H1 (cell line): ENCODE data around the gene SGO2.

Source experiments
- BACH1 ChIP-seq: IDR thresholded peaks from 2 replicates; pipeline ENCODE4 v1.6.1; 2012; ENCODE audit warnings: low read length, improper control_type of control experiment
- BRCA1 ChIP-seq: IDR thresholded peaks from 2 replicates; pipeline ENCODE4 v1.6.1; 2012; ENCODE audit warnings: low read depth, low read length, improper control_type of control experiment
- CEBPB ChIP-seq: IDR thresholded peaks from 2 replicates; pipeline ENCODE4 v1.6.1; 2012; ENCODE audit warnings: low read depth, low read length
- CREB1 ChIP-seq: IDR thresholded peaks from 2 replicates; pipeline ENCODE4 v1.6.1; 2012; ENCODE audit warnings: inconsistent platforms
- EZH2 ChIP-seq: fragments of 200-600 bp; sonication (generic); IDR thresholded peaks from 2 replicates; pipeline ENCODE4 v1.7.1; 2012; ENCODE audit warnings: low read depth, mild to moderate bottlenecking, moderate library complexity, low read length, inconsistent platforms; ENCODE audit not compliant: severe bottlenecking
- POLR2A ChIP-seq, 2 experiments: IDR thresholded peaks; 1 replicate in 1 of 2; 2 replicates in 1 of 2; pipeline ENCODE4 v1.6.1; 2011; ENCODE audit warnings: low read depth in 2 of 2, low read length in 2 of 2, mild to moderate bottlenecking in 2 of 2; ENCODE audit errors: control extremely low read depth in 1 of 2
- POLR2AphosphoS5 ChIP-seq: IDR thresholded peaks from 2 replicates; pipeline ENCODE4 v1.6.1; 2011; ENCODE audit warnings: low read depth, low read length
- POU5F1 ChIP-seq: IDR thresholded peaks from 2 replicates; pipeline ENCODE4 v1.6.1; 2011; ENCODE audit warnings: low read depth, mild to moderate bottlenecking, low read length, moderate library complexity
- SP1 ChIP-seq: IDR thresholded peaks from 2 replicates; pipeline ENCODE4 v1.6.1; 2011; ENCODE audit warnings: low read depth, low read length
- TAF1 ChIP-seq: IDR thresholded peaks from 2 replicates; pipeline ENCODE4 v1.6.1; 2011; ENCODE audit warnings: mild to moderate bottlenecking, low read depth, low read length
- TF ChIP-seq, protein P1 (sequence below), 3 experiments: IDR thresholded peaks; 1 replicate in 2 of 3; 2 replicates in 1 of 3; pipeline versions ENCODE4 v1.5.1 to v1.6.1; 2011; ENCODE audit warnings: low read length in 3 of 3, mild to moderate bottlenecking in 3 of 3, inconsistent platforms in 2 of 3, low read depth in 1 of 3, moderate library complexity in 1 of 3; ENCODE audit not compliant: insufficient read depth in 1 of 3; ENCODE audit errors: control extremely low read depth in 1 of 3

GRCh38 chr2:200578778-200579177 is 52.8 kb downstream of the SGO2 start:
- TF ChIP-seq, protein P1, sequence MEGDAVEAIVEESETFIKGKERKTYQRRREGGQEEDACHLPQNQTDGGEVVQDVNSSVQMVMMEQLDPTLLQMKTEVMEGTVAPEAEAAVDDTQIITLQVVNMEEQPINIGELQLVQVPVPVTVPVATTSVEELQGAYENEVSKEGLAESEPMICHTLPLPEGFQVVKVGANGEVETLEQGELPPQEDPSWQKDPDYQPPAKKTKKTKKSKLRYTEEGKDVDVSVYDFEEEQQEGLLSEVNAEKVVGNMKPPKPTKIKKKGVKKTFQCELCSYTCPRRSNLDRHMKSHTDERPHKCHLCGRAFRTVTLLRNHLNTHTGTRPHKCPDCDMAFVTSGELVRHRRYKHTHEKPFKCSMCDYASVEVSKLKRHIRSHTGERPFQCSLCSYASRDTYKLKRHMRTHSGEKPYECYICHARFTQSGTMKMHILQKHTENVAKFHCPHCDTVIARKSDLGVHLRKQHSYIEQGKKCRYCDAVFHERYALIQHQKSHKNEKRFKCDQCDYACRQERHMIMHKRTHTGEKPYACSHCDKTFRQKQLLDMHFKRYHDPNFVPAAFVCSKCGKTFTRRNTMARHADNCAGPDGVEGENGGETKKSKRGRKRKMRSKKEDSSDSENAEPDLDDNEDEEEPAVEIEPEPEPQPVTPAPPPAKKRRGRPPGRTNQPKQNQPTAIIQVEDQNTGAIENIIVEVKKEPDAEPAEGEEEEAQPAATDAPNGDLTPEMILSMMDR (IDR thresholded peaks at IDR 0.05; ENCODE audit: control extremely low read depth in 1 of 3, insufficient read depth in 1 of 3, low read depth in 1 of 3, low read length in 3 of 3), result peak in 2 of 3 experiments; percentile 56 to 62; a peak in 3 of 4 replicates
- no peak for TF ChIP-seq BRCA1
- no peak for TF ChIP-seq POLR2A (IDR thresholded peaks at IDR 0.05; ENCODE audit: control extremely low read depth in 1 of 2, low read depth in 2 of 2, low read length in 2 of 2)
- TF ChIP-seq TAF1, result no peak
- TF ChIP-seq POU5F1, result no peak
- TF ChIP-seq CEBPB, result no peak
- TF ChIP-seq BACH1, result no peak
- no peak for TF ChIP-seq POLR2AphosphoS5
- no peak for TF ChIP-seq EZH2
- no peak for TF ChIP-seq CREB1
- TF ChIP-seq SP1, result no peak
